GM12878 (cell line): ENCODE data around the gene ADAMTS2. TPM values are rescaled to one million over a fixed set of nuclear protein-coding genes. Genes with fewer than 3 reads are reported as not detected.

ENCODE experiments used
- ATAC-seq: fragments of 200-7000 bp; cut with Tn5 transposase; 3 replicates; pipeline ENCODE4 v1.9.1; 2020; ENCODE audit warnings: mild to moderate bottlenecking, moderate library complexity
- BruUV-seq: library from RNA; stranded (reverse); fragments of 400-500 nt; replicated peaks from 2 replicates; lab custom pipeline; 2021; lab: Mats Ljungman, UMichigan
- CTCF ChIA-PET: fragments of 300-600 bp; sonication (Branson Sonifier 250); formaldehyde crosslinking; extraction: SDS; loops from one replicate; lab custom pipeline; 2021; ENCODE audit warnings: inconsistent platforms; lab: Yijun Ruan, JAX
- POLR2A ChIA-PET: fragments of 350-600 bp; formaldehyde crosslinking; extraction: SDS; loops from one replicate; lab custom pipeline; 2021; ENCODE audit warnings: inconsistent platforms; lab: Charles Lee
- RAD21 ChIA-PET: fragments of 300-600 bp; sonication (Branson Sonifier 250); formaldehyde crosslinking; loops from one replicate; lab custom pipeline; 2023; ENCODE audit warnings: antibody characterized with exemption; ENCODE audit not compliant: unreplicated experiment; lab: Charles Lee
- SMC1A ChIA-PET: fragments of 300-600 bp; sonication (Branson Sonifier 250); formaldehyde crosslinking; loops from one replicate; lab custom pipeline; 2023; ENCODE audit not compliant: unreplicated experiment, uncharacterized antibody; lab: Charles Lee
- DNase-seq: peaks from one replicate; pipeline ENCODE4 v3.0.0-alpha.2; 2011; ENCODE audit warnings: low read depth, low spot score
- FAIRE-seq: peaks from 3 replicates; lab custom pipeline; 2011; peaks lifted over from hg19 to GRCh38; lab: Jason Lieb, UNC
- H2AFZ ChIP-seq: 2 replicates; pipeline ENCODE4 v1.6.0; 2011; ENCODE audit warnings: low read depth, low read length, control low read depth; ENCODE audit not compliant: control insufficient read depth
- H3K27ac ChIP-seq: 2 replicates; pipeline ENCODE4 v1.5.1; 2011; ENCODE audit warnings: control low read depth; ENCODE audit not compliant: control insufficient read depth, insufficient read depth
- H3K27me3 ChIP-seq, 2 experiments: replicated peaks in 1 of 2; 2 replicates each; pipeline versions ENCODE4 v1.6.0 to v1.6.1; 2011; ENCODE audit warnings: low read length in 1 of 2; ENCODE audit not compliant: control insufficient read depth in 2 of 2, insufficient read depth in 2 of 2
- H3K36me3 ChIP-seq, 2 experiments: 2 replicates each; pipeline ENCODE4 v1.5.1; 2011; ENCODE audit warnings: low read length in 1 of 2; ENCODE audit not compliant: control insufficient read depth in 2 of 2, insufficient read depth in 2 of 2
- H3K4me1 ChIP-seq: 2 replicates; pipeline ENCODE4 v1.6.1; 2011; ENCODE audit warnings: mild to moderate bottlenecking, low read length, moderate library complexity, mixed read lengths; ENCODE audit not compliant: control insufficient read depth, insufficient read depth
- H3K4me2 ChIP-seq: 2 replicates; pipeline ENCODE4 v1.6.0; 2011; ENCODE audit warnings: control low read depth; ENCODE audit not compliant: control insufficient read depth, insufficient read depth
- H3K4me3 ChIP-seq: fragments of 200-600 bp; sonication (generic); 2 replicates; pipeline ENCODE4 v1.5.1; 2016
- H3K79me2 ChIP-seq: 2 replicates; pipeline ENCODE4 v1.6.0; 2011; ENCODE audit warnings: low read length; ENCODE audit not compliant: control insufficient read depth, insufficient read depth
- H3K9ac ChIP-seq: 2 replicates; pipeline ENCODE4 v1.8.0; 2011; ENCODE audit warnings: low read length, control low read depth, mixed read lengths; ENCODE audit not compliant: control insufficient read depth, insufficient read depth
- H3K9me3 ChIP-seq: replicated peaks from 3 replicates; pipeline ENCODE4 v1.5.1; 2011; ENCODE audit warnings: mild to moderate bottlenecking, low read length; ENCODE audit not compliant: control insufficient read depth, insufficient read depth
- H4K20me1 ChIP-seq: 2 replicates; pipeline ENCODE4 v1.6.0; 2011; ENCODE audit not compliant: control insufficient read depth, insufficient read depth
- E4F1 ChIP-seq: fragments of 450-650 bp; IDR thresholded peaks from 2 replicates; pipeline ENCODE4 v1.6.1; 2018; ENCODE audit warnings: borderline replicate concordance, mild to moderate bottlenecking; ENCODE audit not compliant: partially characterized antibody
- FOS ChIP-seq: IDR thresholded peaks from 3 replicates; pipeline ENCODE4 v1.6.1; 2011; ENCODE audit warnings: borderline replicate concordance; ENCODE audit not compliant: insufficient read length; ENCODE audit errors: extremely low read depth
- FOXM1 ChIP-seq: IDR thresholded peaks from 2 replicates; pipeline ENCODE4 v1.6.1; 2012; ENCODE audit warnings: low read depth, mild to moderate bottlenecking, inconsistent platforms, low read length, moderate library complexity
- KLF5 ChIP-seq: fragments of 450-650 bp; IDR thresholded peaks from 2 replicates; pipeline ENCODE4 v1.6.1; 2014; ENCODE audit warnings: mild to moderate bottlenecking; ENCODE audit not compliant: partially characterized antibody
- POLR2A ChIP-seq: IDR thresholded peaks from 2 replicates; pipeline ENCODE4 v1.6.1; 2011; ENCODE audit warnings: low read depth, mild to moderate bottlenecking, low read length
- RB1 ChIP-seq: fragments of 450-650 bp; formaldehyde crosslinking; IDR thresholded peaks from 2 replicates; pipeline ENCODE4 v1.6.1; 2017; ENCODE audit warnings: mild to moderate bottlenecking, borderline replicate concordance
- SRF ChIP-seq, 2 experiments: IDR thresholded peaks; 2 replicates each; pipeline ENCODE4 v1.6.1; 2011; ENCODE audit warnings: low read depth in 2 of 2, low read length in 2 of 2, mild to moderate bottlenecking in 1 of 2, moderate library complexity in 1 of 2
- TCF12 ChIP-seq: IDR thresholded peaks from 2 replicates; pipeline ENCODE4 v1.6.1; 2011; ENCODE audit warnings: low read depth, mild to moderate bottlenecking, low read length
- USF2 ChIP-seq: IDR thresholded peaks from 2 replicates; pipeline ENCODE4 v1.6.1; 2011; ENCODE audit warnings: low read depth, low read length, improper control_type of control experiment, borderline replicate concordance
- WRNIP1 ChIP-seq: IDR thresholded peaks from 2 replicates; pipeline ENCODE4 v1.6.1; 2011; ENCODE audit warnings: low read depth, low read length, improper control_type of control experiment, borderline replicate concordance
- ZBTB4 ChIP-seq: fragments of 450-650 bp; formaldehyde crosslinking; IDR thresholded peaks from 2 replicates; pipeline ENCODE4 v1.4.0; 2022; ENCODE audit warnings: mild to moderate bottlenecking, moderate library complexity
- ZNF687 ChIP-seq: fragments of 450-650 bp; IDR thresholded peaks from 2 replicates; pipeline ENCODE4 v1.6.1; 2017; ENCODE audit warnings: mild to moderate bottlenecking, moderate library complexity
- WGBS: methylation state at CpG from one replicate; pipeline ENCODE4 v1.1.6; 2016; ENCODE audit warnings: low lambda C conversion rate; ENCODE audit not compliant: insufficient replicate concordance, insufficient coverage; ENCODE audit errors: missing lambda C conversion rate; 5-methylcytosine and 5-hydroxymethylcytosine counted together
- in situ Hi-C: fragments of 300-500 bp; cut with MboI; formaldehyde crosslinking; loops from 9 replicates; pipeline ENCODE4 v1.14.3; 2018; ENCODE audit warnings: mixed read lengths
- intact Hi-C: fragments of 100-400 bp; cut with micrococcal nuclease; formaldehyde crosslinking; loops from one replicate; pipeline ENCODE4 v1.14.2; 2022; ENCODE audit not compliant: unreplicated experiment
- polyA plus RNA-seq, 11 experiments: library from polyadenylated mRNA; depleted of rRNA in 4 of 11; unstranded in 6 of 11; stranded (reverse) in 5 of 11; fragments of >200 nt; fragmentation: Nextera tagmentation in 4 of 11; fragmentation: Illumina TruSeq in 1 of 11; extraction: Ambion mirVana in 4 of 11; extraction: Trizol in 1 of 11; gene quantifications; 1 replicate in 1 of 11; 2 replicates in 10 of 11; pipeline versions ENCODE4 v1.2.1 to v1.2.3, GENCODE V29; 2011 to 2016; ENCODE audit warnings: inconsistent platforms in 2 of 11, missing spikeins in 2 of 11, low read depth in 1 of 11
- total RNA-seq, 4 experiments: library from RNA; depleted of rRNA in 3 of 4; stranded (reverse); fragments of >200 nt in 3 of 4; fragmentation: Illumina TruSeq in 1 of 4; extraction: Trizol in 1 of 4; gene quantifications; 2 replicates each; pipeline versions ENCODE4 v1.2.1 to v1.2.3, GENCODE V29; 2013 to 2021

The ADAMTS2 gene
- total and polyA plus RNA-seq, 10 of the 15 experiments (the other 5 are each of a cell fraction or from before 2014, with no cell fraction given), result 0.03 to 0.05 TPM; not detected in 8

- ATAC-seq, result no peak
- DNase-seq, result no peak
- BruUV-seq, result no TSS peak
- RAD21 ChIA-PET, result no interaction called here
- Histone ChIP-seq H3K9ac (no peak overlapping the region), H3K27ac (no peak overlapping the region), H3K79me2 (no peaks in the 10 kb centered on the region), H3K4me2 (no peak overlapping the region), H3K4me3 (no peak overlapping the region), H3K4me1 (no peaks in the 10 kb centered on the region), H4K20me1 (no peaks in the 10 kb centered on the region), H3K27me3 (no peaks in the 10 kb centered on the region), H2AFZ (no peak overlapping the region), H3K9me3 (no peaks in the 10 kb centered on the region; the same call in 2 of the 3 replicates), H3K36me3 (no peaks in the 10 kb centered on the region)
- in situ Hi-C loops, result no loop called here
- CTCF ChIA-PET, result no interaction called here
- intact Hi-C loops, result no loop called here
- WGBS, result 44% methylated on average over 8 of the region's 8 CpGs
- POLR2A ChIA-PET, result no interaction called here
- no peak for FAIRE-seq
- SMC1A ChIA-PET, result no interaction called here
- TF ChIP-seq USF2 (no peak), E4F1 (no peak), POLR2A (no peak), WRNIP1 (no peak), SRF (IDR thresholded peaks at IDR 0.05; ENCODE audit: low read depth in 2 of 2, low read length in 2 of 2) (no peak), TCF12 (no peak), FOS (no peak), FOXM1 (no peak), ZNF687 (no peak), ZBTB4 (CRISPR knock-in tag) (no peak), RB1 (no peak), KLF5 (no peak)
Observed at GRCh38 chr5:179161901-179162300, 183.4 kb downstream of the ADAMTS2 start.
